Measurements from ENCODE around the gene F13A1.

- no peak for TF ChIP-seq POLR2A (IDR thresholded peaks at IDR 0.05)
- TF ChIP-seq, protein P1, sequence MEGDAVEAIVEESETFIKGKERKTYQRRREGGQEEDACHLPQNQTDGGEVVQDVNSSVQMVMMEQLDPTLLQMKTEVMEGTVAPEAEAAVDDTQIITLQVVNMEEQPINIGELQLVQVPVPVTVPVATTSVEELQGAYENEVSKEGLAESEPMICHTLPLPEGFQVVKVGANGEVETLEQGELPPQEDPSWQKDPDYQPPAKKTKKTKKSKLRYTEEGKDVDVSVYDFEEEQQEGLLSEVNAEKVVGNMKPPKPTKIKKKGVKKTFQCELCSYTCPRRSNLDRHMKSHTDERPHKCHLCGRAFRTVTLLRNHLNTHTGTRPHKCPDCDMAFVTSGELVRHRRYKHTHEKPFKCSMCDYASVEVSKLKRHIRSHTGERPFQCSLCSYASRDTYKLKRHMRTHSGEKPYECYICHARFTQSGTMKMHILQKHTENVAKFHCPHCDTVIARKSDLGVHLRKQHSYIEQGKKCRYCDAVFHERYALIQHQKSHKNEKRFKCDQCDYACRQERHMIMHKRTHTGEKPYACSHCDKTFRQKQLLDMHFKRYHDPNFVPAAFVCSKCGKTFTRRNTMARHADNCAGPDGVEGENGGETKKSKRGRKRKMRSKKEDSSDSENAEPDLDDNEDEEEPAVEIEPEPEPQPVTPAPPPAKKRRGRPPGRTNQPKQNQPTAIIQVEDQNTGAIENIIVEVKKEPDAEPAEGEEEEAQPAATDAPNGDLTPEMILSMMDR (IDR thresholded peaks at IDR 0.05) = no peak
These were observed 119.3 kb downstream of the F13A1 start for GRCh38 chr6:6201200-6201599.
